Mesenchymal stem cell (in vitro differentiated cells and primary cell): ENCODE data around the gene ST6GALNAC3.

ENCODE experiments used
- DNase-seq: peaks from one replicate; pipeline ENCODE4 v3.0.0-alpha.2; 2013
- H2AFZ ChIP-seq: one replicate; pipeline ENCODE4 v1.6.1; 2013; ENCODE audit warnings: low read depth, mild to moderate bottlenecking, control low read depth, inconsistent platforms, low read length, moderate library complexity
- H2AK5ac ChIP-seq: 2 replicates; pipeline ENCODE4 v1.6.1; 2013; ENCODE audit warnings: low read length, moderate library complexity, mild to moderate bottlenecking, inconsistent platforms; ENCODE audit not compliant: severe bottlenecking
- H2BK120ac ChIP-seq: one replicate; pipeline ENCODE4 v1.6.1; 2013; ENCODE audit warnings: low read depth, mild to moderate bottlenecking, inconsistent platforms, low read length, moderate library complexity
- H2BK12ac ChIP-seq, 2 experiments: one replicate each; pipeline ENCODE4 v1.6.1; 2013; ENCODE audit warnings: inconsistent platforms in 2 of 2, low read length in 2 of 2, mild to moderate bottlenecking in 2 of 2, moderate library complexity in 2 of 2, control low read depth in 1 of 2
- H2BK15ac ChIP-seq: one replicate; pipeline ENCODE4 v1.6.1; 2013; ENCODE audit warnings: mild to moderate bottlenecking, low read depth, inconsistent platforms; ENCODE audit not compliant: poor library complexity, severe bottlenecking
- H2BK5ac ChIP-seq: 2 replicates; pipeline ENCODE4 v1.6.1; 2013; ENCODE audit warnings: low read depth, mild to moderate bottlenecking, low read length, control low read depth, inconsistent platforms; ENCODE audit not compliant: poor library complexity, severe bottlenecking
- H3K14ac ChIP-seq, 2 experiments: one replicate each; pipeline ENCODE4 v1.6.1; 2013; ENCODE audit warnings: inconsistent platforms in 2 of 2, low read length in 2 of 2, control low read depth in 1 of 2, mild to moderate bottlenecking in 1 of 2, moderate library complexity in 1 of 2
- H3K18ac ChIP-seq, 2 experiments: one replicate each; pipeline ENCODE4 v1.6.1; 2013; ENCODE audit warnings: inconsistent platforms in 2 of 2, low read length in 2 of 2, control low read depth in 1 of 2, low read depth in 1 of 2, mild to moderate bottlenecking in 1 of 2
- H3K23ac ChIP-seq, 2 experiments: one replicate each; pipeline ENCODE4 v1.6.1; 2013; ENCODE audit warnings: inconsistent platforms in 2 of 2, low read length in 2 of 2, mild to moderate bottlenecking in 2 of 2, moderate library complexity in 2 of 2, control low read depth in 1 of 2
- H3K27ac ChIP-seq: 2 replicates; pipeline ENCODE4 v1.5.1; 2013; ENCODE audit warnings: mild to moderate bottlenecking, moderate library complexity, low read length, control low read depth, inconsistent platforms; ENCODE audit not compliant: poor library complexity, severe bottlenecking
- H3K27me3 ChIP-seq, 2 experiments: 2 replicates each; pipeline versions ENCODE4 v1.6.1 to v1.7.0; 2013; ENCODE audit warnings: low read length in 2 of 2, mild to moderate bottlenecking in 2 of 2, moderate library complexity in 2 of 2, control low read depth in 1 of 2, inconsistent platforms in 1 of 2; ENCODE audit not compliant: control insufficient read depth in 1 of 2, insufficient read depth in 1 of 2
- H3K36me3 ChIP-seq, 2 experiments: 2 replicates each; pipeline versions ENCODE4 v1.6.1 to v1.7.0; 2013; ENCODE audit warnings: low read length in 2 of 2, control low read depth in 1 of 2, inconsistent platforms in 1 of 2, low read depth in 1 of 2, mild to moderate bottlenecking in 1 of 2; ENCODE audit not compliant: insufficient read depth in 2 of 2, control insufficient read depth in 1 of 2
- H3K4ac ChIP-seq, 2 experiments: one replicate each; pipeline ENCODE4 v1.6.1; 2013; ENCODE audit warnings: inconsistent platforms in 2 of 2, low read length in 2 of 2, mild to moderate bottlenecking in 2 of 2, moderate library complexity in 2 of 2, control low read depth in 1 of 2, low read depth in 1 of 2
- H3K4me1 ChIP-seq: 2 replicates; pipeline ENCODE4 v1.6.1; 2013; ENCODE audit warnings: low read depth, low read length, control low read depth; ENCODE audit not compliant: control insufficient read depth, insufficient read depth
- H3K4me2 ChIP-seq: 2 replicates; pipeline ENCODE4 v1.6.1; 2013; ENCODE audit warnings: low read length, mild to moderate bottlenecking, inconsistent platforms; ENCODE audit not compliant: poor library complexity, severe bottlenecking
- H3K4me3 ChIP-seq, 2 experiments: 2 replicates each; pipeline versions ENCODE4 v1.5.1 to v1.7.0; 2013; ENCODE audit warnings: low read length in 2 of 2, mild to moderate bottlenecking in 2 of 2, control low read depth in 1 of 2, low read depth in 1 of 2; ENCODE audit not compliant: insufficient read depth in 1 of 2
- H3K79me1 ChIP-seq: replicated peaks from 2 replicates; pipeline ENCODE4 v1.6.1; 2013; ENCODE audit warnings: mild to moderate bottlenecking, control low read depth, low read length, inconsistent platforms; ENCODE audit not compliant: poor library complexity, severe bottlenecking
- H3K9ac ChIP-seq: 2 replicates; pipeline ENCODE4 v1.7.0; 2013; ENCODE audit warnings: mild to moderate bottlenecking, low read length, moderate library complexity
- H3K9me3 ChIP-seq: 2 replicates; pipeline ENCODE4 v1.7.0; 2013; ENCODE audit warnings: mild to moderate bottlenecking, low read length; ENCODE audit not compliant: control insufficient read depth
- H4K8ac ChIP-seq: one replicate; pipeline ENCODE4 v1.6.1; 2013; ENCODE audit warnings: inconsistent platforms, mild to moderate bottlenecking, low read length, moderate library complexity
- H4K91ac ChIP-seq: one replicate; pipeline ENCODE4 v1.6.1; 2013; ENCODE audit warnings: mild to moderate bottlenecking, low read length, inconsistent platforms
- WGBS: methylation state at CpG from one replicate; pipeline ENCODE4 v1.1.7; 2013; ENCODE audit warnings: mixed read lengths; 5-methylcytosine and 5-hydroxymethylcytosine counted together

ST6GALNAC3 gene

GRCh38 chr1:76465030-76465429, 390.5 kb downstream of the ST6GALNAC3 start:
- Histone ChIP-seq H2BK15ac (no peak overlapping the region), H3K27me3 (no peaks in the 10 kb centered on the region), H2BK5ac (no peak overlapping the region)

DNA sequence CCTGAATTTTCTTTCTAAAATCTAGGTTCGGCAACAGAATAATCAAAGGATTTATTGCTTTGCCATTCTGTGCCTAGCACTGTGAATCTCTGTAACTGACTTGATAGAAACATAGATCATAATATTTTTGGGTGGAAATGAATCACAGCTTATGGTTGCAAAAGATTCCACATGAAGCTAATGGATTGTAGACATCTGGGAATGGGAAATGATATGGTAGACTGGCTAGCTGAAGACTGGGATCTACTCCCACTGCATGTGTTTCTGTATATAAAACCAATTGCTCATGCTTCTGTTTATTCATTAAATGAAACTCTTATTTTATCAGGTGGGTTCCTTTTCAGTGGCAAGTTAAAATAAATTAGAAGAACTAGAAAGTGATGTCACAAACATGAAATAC, 395.6 kb downstream of the ST6GALNAC3 start:
- H3K36me3 ChIP-seq: no peaks in the 10 kb centered on the region
- H3K4me2 ChIP-seq: no peak overlapping the region
- H3K14ac ChIP-seq: no peak overlapping the region
- no peak overlapping the region for H3K18ac ChIP-seq
- H3K27ac ChIP-seq: no peak overlapping the region
- no peak overlapping the region for H4K8ac ChIP-seq
- H3K9ac ChIP-seq: no peak overlapping the region
- no peak overlapping the region for H3K4ac ChIP-seq
- H3K4me1 ChIP-seq: no peaks in the 10 kb centered on the region
- no peak overlapping the region for H2AFZ ChIP-seq
- no CpG with 5 or more reads among the region's 1 CpG for WGBS
- H4K91ac ChIP-seq: no peak overlapping the region
- no peak overlapping the region for H2BK12ac ChIP-seq
- H2BK120ac ChIP-seq: no peak overlapping the region
- H3K27me3 ChIP-seq: no peaks in the 10 kb centered on the region
- no peaks in the 10 kb centered on the region for H3K79me1 ChIP-seq
- H3K23ac ChIP-seq: no peak overlapping the region
- H2AK5ac ChIP-seq: no peak overlapping the region
- no peak for DNase-seq
- H2BK5ac ChIP-seq: no peak overlapping the region
- no peak overlapping the region for H2BK15ac ChIP-seq
- H3K9me3 ChIP-seq: no peaks in the 10 kb centered on the region
- H3K4me3 ChIP-seq: no peak overlapping the region

More at GRCh38 chr1:76465030-76465429, 390.5 kb downstream of the ST6GALNAC3 start:
- Histone ChIP-seq H3K18ac (no peak overlapping the region), H3K9me3 (no peaks in the 10 kb centered on the region), H2BK12ac (no peak overlapping the region), H2AK5ac (no peak overlapping the region), H3K4ac (no peak overlapping the region), H3K14ac (no peak overlapping the region), H3K4me3 (no peak overlapping the region), H3K4me1 (no peaks in the 10 kb centered on the region), H4K91ac (no peak overlapping the region), H3K79me1 (no peaks in the 10 kb centered on the region), H3K4me2 (no peak overlapping the region), H2AFZ (no peak overlapping the region), H3K9ac (peak overlapping the region; percentile 56), H2BK120ac (no peak overlapping the region), H4K8ac (no peak overlapping the region), H3K23ac (no peak overlapping the region), H3K36me3 (no peaks in the 10 kb centered on the region), H3K27ac (no peak overlapping the region)
- WGBS: 100% methylated on average over 1 of the region's 2 CpGs
- DNase-seq: no peak

- H3K14ac ChIP-seq: no peak overlapping the region
- H2BK5ac ChIP-seq: no peak overlapping the region
- H2AFZ ChIP-seq: no peak overlapping the region
- no peaks in the 10 kb centered on the region for H3K27me3 ChIP-seq
- H2BK120ac ChIP-seq: no peak overlapping the region
- H2BK12ac ChIP-seq: no peak overlapping the region
- H3K4me2 ChIP-seq: no peak overlapping the region
- H3K23ac ChIP-seq: no peak overlapping the region
- H2BK15ac ChIP-seq: no peak overlapping the region
- H3K4me1 ChIP-seq: no peaks in the 10 kb centered on the region
- no peak overlapping the region for H3K4me3 ChIP-seq
- no peak overlapping the region for H3K18ac ChIP-seq
- DNase-seq: no peak
- H3K9me3 ChIP-seq: no peaks in the 10 kb centered on the region
- H4K91ac ChIP-seq: no peak overlapping the region
- no peaks in the 10 kb centered on the region for H3K36me3 ChIP-seq
- no peaks in the 10 kb centered on the region for H3K79me1 ChIP-seq
- H3K4ac ChIP-seq: no peak overlapping the region
- H4K8ac ChIP-seq: no peak overlapping the region
- no peak overlapping the region for H3K9ac ChIP-seq
- H2AK5ac ChIP-seq: no peak overlapping the region
- H3K27ac ChIP-seq: no peak overlapping the region
Observed at GRCh38 chr1:76471536-76471935, 397.0 kb downstream of the ST6GALNAC3 start.

DNA sequence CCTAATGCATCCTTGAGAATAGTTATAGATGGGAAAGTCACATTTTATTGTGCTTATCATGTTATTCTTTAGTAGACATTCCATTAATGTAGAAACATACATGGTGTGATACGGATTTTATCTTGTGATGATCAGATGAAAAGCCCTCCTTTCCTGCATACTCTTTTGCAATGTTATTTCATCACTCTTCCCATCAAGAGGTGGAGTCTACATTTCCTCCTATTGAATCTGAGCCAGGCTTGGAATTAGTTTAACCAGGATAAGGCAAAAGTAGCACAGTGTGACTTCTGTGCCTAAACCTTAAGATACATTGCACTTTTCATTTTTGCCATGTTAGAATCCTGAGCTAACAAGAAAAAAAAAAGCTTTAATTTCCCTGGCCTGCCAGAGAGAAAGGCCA, 399.0 kb downstream of the ST6GALNAC3 start:
- Histone ChIP-seq H3K9ac (no peak overlapping the region), H3K4me1 (no peaks in the 10 kb centered on the region), H2BK15ac (no peak overlapping the region), H3K4me2 (no peak overlapping the region), H2AFZ (no peak overlapping the region), H2BK12ac (no peak overlapping the region), H2BK5ac (no peak overlapping the region), H2AK5ac (no peak overlapping the region), H3K18ac (no peak overlapping the region), H3K27ac (no peak overlapping the region), H4K8ac (no peak overlapping the region), H3K4me3 (no peak overlapping the region), H3K9me3 (no peaks in the 10 kb centered on the region), H3K14ac (no peak overlapping the region), H3K23ac (no peak overlapping the region), H2BK120ac (no peak overlapping the region), H3K36me3 (no peaks in the 10 kb centered on the region), H4K91ac (no peak overlapping the region), H3K27me3 (no peaks in the 10 kb centered on the region), H3K4ac (no peak overlapping the region), H3K79me1 (no peaks in the 10 kb centered on the region)
- no peak for DNase-seq
- no CpG with 5 or more reads among the region's 1 CpG for WGBS
